T1000 (cell line): ENCODE results near the gene SMAD5.

Source experiments
- DNase-seq: peaks from one replicate; lab custom pipeline; 2025; ENCODE audit warnings: mixed read lengths; lab: John Stamatoyannopoulos, UW

The SMAD5 gene

DNA sequence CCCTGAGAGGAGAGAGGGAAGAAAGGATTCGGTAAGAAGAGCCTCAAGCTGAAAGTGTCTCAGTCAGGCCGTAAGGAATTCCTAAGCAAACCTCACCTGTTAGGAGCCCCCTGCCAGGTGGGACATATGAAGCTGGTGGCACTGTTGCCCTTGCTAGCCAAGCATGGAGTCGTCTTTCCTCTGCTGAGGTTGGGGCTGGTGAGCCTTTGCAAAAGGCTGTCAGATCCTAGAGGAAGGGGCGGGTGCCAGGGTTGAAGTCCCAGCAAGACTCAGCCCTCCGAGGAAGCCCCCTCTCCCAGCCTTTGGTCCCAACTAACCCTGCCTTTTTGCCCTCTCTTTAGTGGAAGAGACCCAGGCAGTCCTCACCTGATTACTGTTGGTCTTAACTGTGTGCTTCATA lies 65.8 kb downstream of the SMAD5 start:
- DNase-seq, result no peak

DNA sequence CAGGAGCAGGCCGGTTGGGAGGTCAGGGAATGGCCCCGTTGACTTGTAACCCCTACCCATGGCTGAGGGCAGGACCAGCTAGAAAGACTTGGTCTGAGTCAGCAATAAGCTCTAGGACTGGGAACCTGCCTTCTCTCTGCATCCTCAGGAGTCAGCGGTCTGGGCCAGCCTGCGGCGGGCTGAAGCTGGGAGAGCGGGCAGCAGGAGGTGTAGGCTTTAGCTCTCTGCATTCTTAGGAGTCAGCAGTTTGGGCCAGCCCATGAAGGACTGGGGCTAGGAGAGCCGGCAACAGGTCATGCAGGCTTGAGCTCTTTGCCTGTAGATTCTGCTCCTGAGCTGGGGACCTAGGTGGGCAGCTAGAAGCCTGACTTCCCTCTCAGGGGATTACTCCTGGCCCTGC lies 66.8 kb downstream of the SMAD5 start:
- no peak for DNase-seq

DNA sequence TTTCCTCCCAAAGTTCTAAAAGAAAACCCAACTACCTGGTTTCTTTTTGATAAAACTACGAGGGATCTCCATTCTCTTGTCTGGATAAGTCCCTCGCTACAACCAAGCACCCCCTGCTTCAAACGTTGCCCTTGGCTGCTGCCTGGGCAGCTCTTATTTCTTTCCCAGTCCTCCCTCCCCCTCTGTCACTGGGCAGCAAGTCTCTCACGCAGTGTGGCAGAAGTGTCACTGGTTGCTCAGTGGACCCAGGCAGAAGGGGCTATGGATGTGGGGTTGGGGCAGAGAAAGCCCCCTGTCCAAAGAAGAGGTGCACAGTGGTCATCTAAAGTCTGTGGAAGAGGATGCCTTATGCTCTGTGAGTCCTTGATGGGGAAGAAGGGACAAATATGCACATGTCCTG lies 67.5 kb downstream of the SMAD5 start:
- DNase-seq, result no peak

DNA sequence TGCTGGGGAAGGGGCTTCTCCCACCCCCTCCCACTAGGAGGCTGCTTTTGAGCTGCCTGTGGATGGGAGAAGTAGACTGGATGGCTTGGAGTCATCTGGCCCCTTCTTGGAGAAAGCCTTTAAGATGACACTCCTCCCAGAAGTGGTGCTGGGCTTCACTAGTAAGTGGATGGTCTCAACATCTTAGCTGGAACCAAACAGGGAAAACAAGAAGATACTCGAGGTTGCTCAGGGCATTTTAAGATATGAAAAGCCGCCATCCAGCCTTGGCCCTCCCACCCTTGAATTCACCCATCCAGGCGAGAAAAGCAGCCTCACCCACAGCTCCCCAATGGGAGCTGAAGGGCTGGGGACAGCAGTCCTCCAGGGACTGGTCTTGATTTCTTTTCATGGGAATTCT lies 68.1 kb downstream of the SMAD5 start:
- DNase-seq, result no peak

DNA sequence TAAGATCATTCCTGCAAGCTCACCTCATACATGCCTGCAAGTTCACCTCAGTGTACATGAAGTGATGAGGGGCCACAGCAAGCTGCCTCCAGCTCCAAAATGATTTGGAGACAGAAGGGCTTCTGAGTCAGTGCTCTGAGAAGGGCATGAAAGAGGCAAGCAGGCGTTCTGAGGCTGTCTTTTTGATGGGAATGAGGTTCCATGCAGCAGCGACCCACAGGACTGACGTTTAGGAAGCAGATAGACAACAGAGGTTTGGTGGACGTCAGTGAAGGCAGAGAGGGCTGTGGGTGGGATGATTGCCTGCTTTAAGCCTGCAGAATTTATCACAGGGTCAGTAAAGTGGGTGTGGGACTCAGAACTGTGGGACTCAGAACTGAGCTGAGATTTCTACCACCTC lies 69.2 kb downstream of the SMAD5 start:
- DNase-seq, result no peak

DNA sequence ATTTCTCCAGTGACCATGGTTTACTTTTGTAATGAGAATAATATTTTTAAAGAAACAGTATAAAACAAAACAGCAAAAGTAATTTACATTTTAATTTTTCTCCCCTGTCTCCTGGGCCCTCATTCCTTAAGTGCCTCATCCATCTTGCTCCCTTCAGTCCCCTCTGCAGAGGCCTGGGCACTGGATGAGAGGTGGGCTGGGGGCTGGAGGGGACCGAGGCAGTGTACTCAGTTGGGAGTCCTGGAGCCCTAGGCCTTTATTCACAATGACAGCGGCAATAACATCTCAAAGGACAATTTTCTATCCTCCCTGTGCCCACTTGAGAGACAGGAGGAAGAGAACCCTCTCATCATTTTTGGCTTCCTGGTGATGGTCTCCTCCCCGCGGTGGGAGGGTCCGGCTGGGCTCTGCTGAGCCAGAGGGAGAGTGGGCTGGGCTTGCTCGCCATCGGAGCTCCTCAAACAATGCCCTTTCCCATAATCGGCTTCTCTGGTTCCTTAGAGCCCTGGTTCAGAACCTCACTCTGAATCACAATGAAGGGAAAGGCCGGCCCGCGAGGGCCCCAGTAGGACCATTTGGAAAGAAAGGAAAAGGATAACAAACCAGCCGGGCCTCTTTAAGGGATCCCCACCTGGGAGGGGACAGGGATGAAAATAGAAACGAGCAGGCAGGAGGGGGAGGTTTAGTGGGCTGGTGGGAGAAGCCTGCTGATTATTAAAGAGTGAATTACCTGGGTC lies 70.0 kb downstream of the SMAD5 start:
- DNase-seq, result no peak

DNA sequence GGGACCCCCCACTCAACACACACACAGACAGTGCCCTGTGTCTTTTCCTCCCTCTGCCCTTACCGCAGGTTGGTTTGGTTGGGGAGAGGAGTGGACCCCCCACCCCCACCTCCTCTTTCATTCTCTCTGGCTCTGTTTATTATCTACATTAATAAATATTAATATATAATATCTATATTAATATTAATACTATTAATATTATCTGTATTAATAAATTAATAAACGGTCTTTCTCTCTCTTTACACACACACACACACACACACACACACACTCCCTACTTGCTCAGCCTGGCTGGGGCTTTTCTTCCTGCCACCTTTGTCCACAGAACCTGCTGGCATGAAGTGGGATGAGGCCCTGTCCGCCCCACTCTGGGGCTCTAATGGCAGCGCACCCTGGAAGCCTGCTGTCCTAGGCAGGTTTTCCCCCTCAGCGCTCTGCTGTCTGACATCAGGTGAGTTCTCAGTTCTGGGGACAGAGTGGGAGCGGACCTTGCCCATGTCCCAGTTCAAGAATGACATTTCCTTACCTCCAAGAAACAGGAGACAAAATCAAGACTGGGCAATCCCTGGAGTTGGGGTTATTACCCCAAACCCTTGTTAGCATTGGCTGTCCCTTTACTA lies 70.8 kb downstream of the SMAD5 start:
- DNase-seq, result no peak

DNA sequence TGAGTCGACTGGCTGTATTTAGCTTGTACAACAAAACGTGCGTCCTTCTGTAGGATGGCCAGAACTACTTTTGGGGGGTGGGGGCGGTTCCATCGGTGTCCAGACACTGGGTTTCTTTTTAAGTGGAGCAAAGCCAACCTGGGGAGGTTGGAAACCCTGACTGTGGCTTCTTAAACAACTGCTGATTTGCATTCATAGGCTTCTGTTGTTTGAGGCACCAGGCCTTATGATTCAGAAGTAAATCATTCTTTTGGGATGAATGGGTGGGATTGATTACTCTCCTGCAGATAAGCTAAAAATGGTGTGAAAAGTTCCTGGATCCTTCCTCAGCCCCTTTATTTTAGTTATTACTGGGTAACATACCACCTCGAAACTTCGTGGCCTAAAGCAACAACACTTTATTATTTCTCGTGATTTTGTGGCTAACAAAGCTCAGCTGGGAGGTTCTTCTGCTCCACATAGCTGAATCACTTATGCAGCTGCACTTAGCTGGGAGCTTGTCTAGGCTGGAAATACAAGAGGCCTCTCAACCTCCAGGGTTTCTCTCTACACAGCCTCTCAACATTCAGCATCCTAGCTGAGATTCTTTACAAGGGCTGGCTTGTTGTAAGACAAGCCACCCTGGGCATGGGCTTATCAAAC lies 72.5 kb downstream of the SMAD5 start:
- DNase-seq, result no peak

DNA sequence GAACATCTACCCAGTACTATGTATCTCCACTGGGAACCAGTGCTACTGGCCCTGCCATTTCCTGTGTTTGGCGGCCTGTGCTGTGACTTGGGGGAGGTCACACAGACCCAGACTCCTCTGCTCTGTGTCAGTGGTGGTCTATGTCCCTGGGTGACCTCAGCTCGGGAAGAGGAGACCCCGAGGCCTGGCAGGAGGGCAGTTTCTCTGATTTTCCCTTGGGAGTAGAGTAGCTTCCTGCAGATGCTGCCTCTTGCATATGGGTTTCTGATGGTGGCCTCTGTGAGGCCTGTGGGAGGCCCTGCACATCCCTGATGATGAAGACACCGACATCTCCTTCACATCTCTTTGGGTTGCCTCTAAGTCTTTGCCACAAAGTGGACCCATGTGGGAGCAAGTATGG lies 73.3 kb downstream of the SMAD5 start:
- no peak for DNase-seq

DNA sequence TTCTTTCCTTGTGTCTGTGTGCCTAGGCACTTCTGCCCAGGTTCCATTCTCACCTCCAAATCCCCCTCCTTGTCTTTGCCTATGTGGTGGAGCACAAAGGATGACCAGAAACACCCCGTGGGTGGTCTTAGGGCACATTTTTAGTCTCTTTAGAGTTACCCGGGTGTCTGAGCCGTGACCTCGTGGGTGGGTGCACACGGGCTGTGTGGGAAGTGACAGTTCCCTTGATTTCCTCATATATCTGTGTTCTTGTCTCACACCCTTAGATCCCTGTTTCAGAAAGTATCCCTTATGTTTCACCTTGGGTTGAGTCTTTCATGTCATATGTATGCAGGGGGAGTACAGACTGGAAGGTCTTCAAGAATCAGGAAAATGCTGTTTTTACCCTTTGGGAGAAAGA lies 73.7 kb downstream of the SMAD5 start:
- no peak for DNase-seq

DNA sequence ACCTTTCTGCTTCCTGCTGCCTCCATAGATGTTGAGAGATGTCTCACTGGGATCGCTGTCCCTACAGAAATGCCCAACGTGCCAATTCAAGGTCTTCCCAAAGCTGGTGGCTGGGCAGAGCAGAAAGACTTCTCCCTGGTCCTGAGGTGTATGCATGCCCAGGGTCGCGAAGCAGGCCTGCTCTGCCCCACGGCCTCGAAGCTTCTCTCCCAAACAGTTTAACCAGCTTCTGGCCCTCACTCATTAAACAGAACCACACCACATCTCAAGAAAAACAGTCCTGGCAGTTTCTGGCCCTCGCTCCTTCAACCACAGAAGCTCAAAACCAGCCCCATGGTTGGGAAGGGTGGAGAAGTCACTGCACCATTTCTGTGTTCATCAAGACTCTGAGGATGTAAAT lies 75.0 kb downstream of the SMAD5 start:
- DNase-seq, result no peak

DNA sequence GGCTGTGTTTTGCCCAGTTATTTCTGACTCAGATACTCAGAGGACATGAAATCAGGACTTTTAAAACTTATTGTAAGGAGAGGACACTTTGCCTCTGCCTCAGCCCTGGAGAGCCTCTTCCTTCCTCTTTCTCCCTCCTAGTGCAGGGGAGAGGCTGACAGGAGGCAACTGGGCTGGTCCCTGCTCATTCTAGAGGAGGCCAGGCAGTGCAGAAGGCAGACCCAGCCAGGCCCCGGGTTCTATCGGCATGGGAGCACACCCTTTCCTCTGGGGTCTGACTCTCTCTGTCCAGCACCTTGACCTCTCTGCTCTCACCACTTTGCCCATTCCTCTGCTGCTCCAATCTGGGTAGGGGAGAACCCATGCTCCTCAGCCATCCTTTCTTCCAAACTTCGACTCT lies 76.3 kb downstream of the SMAD5 start:
- no peak for DNase-seq

DNA sequence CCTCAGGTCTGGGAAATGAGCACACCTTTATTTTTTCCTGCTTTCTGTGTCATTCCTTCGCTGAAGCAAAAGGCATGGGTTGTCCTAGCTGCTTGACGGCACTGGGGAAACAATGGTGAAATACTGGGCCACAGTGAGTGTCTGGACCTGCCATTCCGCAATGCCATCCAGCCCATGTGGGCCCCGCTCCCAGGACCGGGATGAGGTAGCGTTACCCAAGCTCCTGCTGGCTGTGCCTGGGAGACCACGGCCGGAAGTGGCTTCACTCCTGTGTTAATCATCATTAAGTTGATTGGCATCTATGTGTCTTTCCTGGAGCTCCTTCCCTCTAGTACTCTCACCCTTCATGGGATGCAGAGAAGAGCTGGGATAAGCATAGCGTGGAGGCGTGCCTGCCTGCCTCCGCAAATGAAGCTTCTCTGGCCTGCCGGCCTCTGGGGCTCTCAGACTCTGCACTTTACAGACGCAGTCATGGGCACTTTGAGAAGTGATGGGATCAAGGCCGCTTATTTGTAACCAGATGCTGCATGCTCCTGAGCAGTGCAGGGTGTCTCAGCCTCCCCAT lies 76.8 kb downstream of the SMAD5 start:
- no peak for DNase-seq

DNA sequence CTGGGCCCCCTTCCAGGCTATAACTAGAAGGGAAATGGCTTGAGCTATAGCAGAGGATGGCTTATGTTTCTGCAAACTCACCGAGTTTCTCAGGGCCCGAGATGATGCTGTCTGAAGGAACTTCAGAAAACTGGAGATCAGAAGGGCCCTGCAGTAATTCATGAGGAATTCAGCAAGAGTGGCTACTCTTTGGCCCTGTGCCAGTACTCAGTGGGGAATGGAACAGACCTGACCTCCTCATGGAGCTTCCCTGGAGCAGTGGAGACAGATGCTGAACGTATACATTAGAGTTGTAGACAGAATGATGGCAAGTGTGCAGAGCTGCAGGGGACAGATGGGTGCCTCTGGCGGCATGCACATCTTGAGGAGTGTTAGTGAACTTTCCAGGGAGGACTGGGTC lies 77.6 kb downstream of the SMAD5 start:
- no peak for DNase-seq

DNA sequence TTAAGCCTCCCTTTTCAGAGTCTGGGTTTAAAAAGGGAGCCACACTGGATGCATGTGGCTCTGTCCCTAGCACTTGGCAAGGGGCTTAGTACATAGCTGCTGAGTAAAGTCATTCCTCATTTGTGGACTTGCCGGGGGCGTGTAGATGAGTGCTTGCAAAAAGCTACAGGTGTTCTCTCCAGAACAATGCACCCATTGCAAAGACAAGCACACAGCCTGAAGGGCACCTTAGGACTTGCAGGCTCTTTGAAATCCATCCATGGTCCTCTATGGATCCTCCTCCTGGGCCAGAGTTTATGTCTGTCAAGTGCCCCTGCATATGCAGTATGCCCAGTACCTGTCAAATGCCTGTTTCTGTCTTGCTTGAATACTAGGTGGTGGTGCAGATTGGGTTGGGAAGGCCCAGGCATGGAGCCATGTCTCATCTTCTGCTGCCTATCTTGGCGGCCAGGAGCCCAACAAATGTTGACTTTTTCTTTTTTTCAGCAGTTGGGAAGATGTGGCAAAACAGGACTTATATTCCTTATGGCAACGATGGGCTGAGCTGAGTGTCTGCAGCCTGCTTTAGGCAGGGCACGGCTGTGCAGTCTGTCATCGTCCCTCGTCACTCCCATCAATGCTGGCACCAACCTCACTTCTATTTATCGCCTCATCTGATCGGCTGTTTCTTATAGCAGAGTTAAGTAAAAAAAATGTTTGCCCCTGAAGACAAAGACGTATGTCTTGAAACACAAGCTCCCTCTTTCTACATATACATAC lies 78.8 kb downstream of the SMAD5 start:
- no peak for DNase-seq

DNA sequence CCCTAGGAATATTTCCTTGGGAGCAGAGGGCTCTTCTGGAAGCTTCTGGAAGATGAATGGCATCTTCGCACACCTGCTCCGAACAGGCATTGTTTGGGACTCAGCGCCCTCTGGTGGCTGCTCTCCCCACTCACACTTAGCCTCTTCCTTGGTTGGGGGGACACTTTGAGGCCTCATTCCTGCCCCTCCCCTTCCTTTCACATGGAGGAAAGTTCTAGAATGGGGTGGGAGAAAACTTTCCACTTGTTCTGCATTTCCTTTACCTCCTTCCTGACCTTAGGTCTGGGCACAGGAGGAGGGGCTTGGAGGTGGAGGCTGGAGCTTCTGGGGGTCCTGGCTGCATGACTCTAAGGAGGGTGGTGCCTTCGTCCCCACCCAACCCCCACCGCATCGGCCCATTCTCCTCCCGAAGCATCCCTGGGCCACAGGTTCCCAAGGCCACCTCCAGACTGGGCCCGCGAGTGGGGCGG lies 79.6 kb downstream of the SMAD5 start:
- DNase-seq, result no peak

DNA sequence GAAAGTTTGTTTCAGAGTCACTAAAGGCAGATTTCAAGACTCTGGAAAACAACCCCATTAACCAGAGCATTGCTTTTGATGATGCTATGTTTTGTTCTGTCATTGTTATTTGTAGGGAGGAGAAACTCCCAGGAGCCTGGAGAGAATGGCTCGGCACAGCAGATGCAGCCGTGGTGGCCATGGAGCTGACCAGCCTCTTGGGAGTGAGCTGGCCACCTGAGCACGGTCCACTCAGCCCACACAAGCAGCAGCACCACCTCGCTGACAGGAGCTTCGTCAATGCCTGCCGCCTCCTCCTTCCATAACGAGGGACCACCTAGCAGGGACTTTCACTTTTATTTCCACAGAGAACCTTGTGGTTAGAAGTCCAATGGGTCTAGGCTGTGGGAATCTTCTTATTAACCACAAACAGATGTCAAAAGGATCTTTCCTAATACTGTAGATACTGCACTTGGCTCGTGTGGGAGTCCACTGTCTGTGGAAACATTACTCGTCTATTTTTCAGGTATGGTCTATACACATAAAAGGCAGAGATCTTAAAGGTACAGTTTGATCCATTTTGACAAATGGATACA lies 81.4 kb downstream of the SMAD5 start:
- no peak for DNase-seq

DNA sequence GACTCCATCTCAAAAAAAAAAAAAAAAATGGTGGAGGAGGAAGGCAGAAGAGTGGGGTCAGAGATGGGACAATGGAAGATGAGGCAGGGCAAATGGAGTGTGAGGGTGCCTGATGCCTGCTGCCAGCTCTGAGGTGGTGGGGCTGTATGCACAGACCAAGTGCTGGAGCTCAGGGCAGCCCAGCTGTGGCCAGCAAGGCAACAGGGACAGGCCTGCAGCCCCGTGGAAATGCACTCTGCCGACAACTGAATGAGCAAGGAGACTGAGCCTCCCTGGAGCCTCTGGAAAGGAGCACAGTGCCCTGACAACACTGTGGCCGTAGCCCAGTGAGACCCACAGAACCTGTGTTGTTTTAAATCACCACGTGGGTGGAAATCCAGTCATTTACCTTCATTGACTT lies 83.2 kb downstream of the SMAD5 start:
- no peak for DNase-seq

DNA sequence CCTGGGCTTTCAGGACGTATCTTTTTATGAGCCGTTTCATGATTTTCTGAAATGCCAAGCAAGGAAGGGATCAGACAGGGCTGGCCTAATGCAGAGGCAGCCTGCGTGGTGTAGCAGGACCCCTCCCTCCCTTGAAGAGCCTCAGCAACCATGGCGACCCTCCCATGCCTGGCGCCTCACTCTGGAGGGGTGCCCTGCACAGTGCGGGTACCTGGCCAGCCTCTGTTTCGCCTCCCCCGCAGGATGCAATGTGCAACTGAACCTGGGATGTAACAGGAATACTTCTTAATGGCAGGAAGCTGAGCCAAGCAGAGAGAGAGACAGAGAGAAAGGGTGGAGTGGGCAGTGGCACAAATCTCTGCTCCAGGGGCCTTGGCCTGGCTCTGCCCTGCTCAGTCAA lies 83.6 kb downstream of the SMAD5 start:
- no peak for DNase-seq

DNA sequence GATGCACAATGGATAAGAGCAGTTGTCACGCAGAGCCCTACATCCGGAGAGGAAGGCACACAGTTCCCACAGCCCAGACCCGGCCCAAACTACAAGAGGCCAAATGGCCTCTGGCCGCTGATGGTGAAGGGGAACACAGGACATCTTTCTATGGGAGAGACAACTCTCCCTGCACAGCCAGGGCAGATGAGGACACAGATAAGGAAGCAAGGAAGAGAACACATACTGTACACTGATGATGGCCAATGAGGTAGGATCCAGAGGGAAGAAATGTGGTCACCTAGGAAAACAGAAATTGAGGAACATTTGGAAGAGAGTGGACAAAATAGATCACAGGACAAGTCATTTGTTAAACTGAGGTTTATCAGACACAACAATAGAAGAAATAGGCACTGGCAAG lies 88.7 kb downstream of the SMAD5 start:
- no peak for DNase-seq

DNA sequence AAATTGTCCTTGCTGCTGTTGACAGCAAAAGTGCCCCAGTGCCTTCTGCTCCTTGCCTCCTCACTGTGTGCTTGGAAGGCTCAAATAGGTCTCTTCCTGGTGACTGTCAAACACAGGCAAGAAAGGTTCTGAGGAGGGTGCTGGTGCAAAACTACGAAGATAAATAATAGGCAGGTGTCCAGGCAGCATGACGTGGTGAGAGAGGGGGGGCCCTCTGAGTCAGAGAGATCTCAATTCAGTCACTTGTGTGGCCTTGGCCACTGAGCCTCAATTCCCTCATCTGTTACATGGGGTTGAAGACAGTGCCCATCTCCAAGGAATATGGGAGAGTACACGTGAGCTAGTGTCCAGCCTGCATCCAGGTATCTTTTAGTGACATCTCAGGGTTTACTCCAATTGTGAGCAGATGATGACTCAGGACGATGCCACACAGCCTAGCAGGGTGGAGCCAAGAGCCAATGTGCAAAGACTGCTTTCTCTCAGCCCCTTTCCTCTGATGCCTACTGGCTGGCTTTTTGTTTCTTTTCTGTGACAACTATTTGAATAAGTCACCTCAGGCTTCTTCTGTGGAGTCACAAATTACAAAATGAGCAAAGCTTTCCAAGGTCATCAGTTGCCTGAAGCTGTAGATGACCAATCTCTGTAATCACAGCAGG lies 90.1 kb downstream of the SMAD5 start:
- no peak for DNase-seq

DNA sequence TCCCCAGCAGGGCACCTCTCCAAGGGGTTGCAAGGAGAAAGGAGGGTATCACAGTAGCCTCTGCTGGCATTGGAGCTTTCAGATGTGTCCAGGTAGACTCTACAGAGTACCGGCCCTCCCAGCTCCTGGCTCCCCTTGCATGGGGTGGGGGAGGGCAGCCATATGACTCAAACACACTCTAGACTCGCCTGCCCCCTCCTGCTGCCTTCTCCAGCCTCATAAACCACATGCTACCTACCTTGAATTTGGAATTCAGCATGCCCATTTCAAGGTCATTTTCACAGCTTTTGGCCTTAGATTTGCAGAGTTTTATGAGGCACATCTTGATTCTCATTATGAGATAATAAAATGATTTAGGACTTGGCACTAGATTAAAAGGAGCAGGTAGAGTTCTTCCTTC lies 93.2 kb downstream of the SMAD5 start:
- no peak for DNase-seq
